Astrocyte (in vitro differentiated cells and primary cell): ENCODE measurements around the gene DYNLT5. TPM values are rescaled to one million over a fixed set of nuclear protein-coding genes. Genes with fewer than 3 reads are reported as not detected.

ENCODE experiments used
- DNase-seq: peaks from one replicate; pipeline ENCODE4 v3.0.0-alpha.2; 2010; ENCODE audit warnings: low read depth
- FAIRE-seq: peaks from 2 replicates; lab custom pipeline; 2011; peaks lifted over from hg19 to GRCh38; lab: Jason Lieb, UNC
- H2AFZ ChIP-seq: 2 replicates; pipeline ENCODE4 v1.6.0; 2012; ENCODE audit warnings: low read depth, low read length, inconsistent platforms
- H3K27ac ChIP-seq: 2 replicates; pipeline ENCODE4 v1.5.1; 2011; ENCODE audit warnings: low read depth, low read length, inconsistent platforms
- H3K27me3 ChIP-seq: 2 replicates; pipeline ENCODE4 v1.6.0; 2011; ENCODE audit warnings: low read length, inconsistent platforms; ENCODE audit not compliant: insufficient read depth
- H3K36me3 ChIP-seq: 2 replicates; pipeline ENCODE4 v1.5.1; 2011; ENCODE audit warnings: low read length, inconsistent platforms; ENCODE audit not compliant: insufficient read depth
- H3K4me1 ChIP-seq: 2 replicates; pipeline ENCODE4 v1.5.1; 2011; ENCODE audit warnings: low read length, inconsistent platforms; ENCODE audit not compliant: insufficient read depth
- H3K4me2 ChIP-seq: 2 replicates; pipeline ENCODE4 v1.6.0; 2012; ENCODE audit warnings: low read length, inconsistent platforms
- H3K4me3 ChIP-seq: 2 replicates; pipeline ENCODE4 v1.5.1; 2011; ENCODE audit warnings: low read depth, mild to moderate bottlenecking, low read length, inconsistent platforms; ENCODE audit not compliant: insufficient read depth
- H3K79me2 ChIP-seq: 2 replicates; pipeline ENCODE4 v1.6.0; 2012; ENCODE audit warnings: mild to moderate bottlenecking, low read length, inconsistent platforms; ENCODE audit not compliant: insufficient read depth
- H3K9ac ChIP-seq: 2 replicates; pipeline ENCODE4 v1.6.0; 2012; ENCODE audit warnings: mild to moderate bottlenecking, low read length, inconsistent platforms
- H3K9me3 ChIP-seq: 2 replicates; pipeline ENCODE4 v1.5.1; 2012; ENCODE audit warnings: low read depth, mild to moderate bottlenecking, low read length, inconsistent platforms; ENCODE audit not compliant: insufficient read depth
- H4K20me1 ChIP-seq: 2 replicates; pipeline ENCODE4 v1.6.0; 2012; ENCODE audit warnings: low read length, inconsistent platforms; ENCODE audit not compliant: insufficient read depth
- H3K27ac Mint-ChIP-seq: one replicate; pipeline ENCODE4 v1.8.0; 2021; ENCODE audit warnings: mild to moderate bottlenecking, mixed read lengths; ENCODE audit not compliant: unreplicated experiment
- H3K27me3 Mint-ChIP-seq: one replicate; pipeline ENCODE4 v1.8.0; 2021; ENCODE audit warnings: low read depth, mixed read lengths; ENCODE audit not compliant: unreplicated experiment
- H3K36me3 Mint-ChIP-seq: one replicate; pipeline ENCODE4 v1.8.0; 2021; ENCODE audit warnings: low read depth, mixed read lengths; ENCODE audit not compliant: unreplicated experiment
- H3K4me1 Mint-ChIP-seq: one replicate; pipeline ENCODE4 v1.8.0; 2021; ENCODE audit warnings: low read depth, mixed read lengths; ENCODE audit not compliant: unreplicated experiment
- H3K4me3 Mint-ChIP-seq: one replicate; pipeline ENCODE4 v1.8.0; 2021; ENCODE audit warnings: mild to moderate bottlenecking, moderate library complexity, mixed read lengths; ENCODE audit not compliant: unreplicated experiment
- H3K9me3 Mint-ChIP-seq: one replicate; pipeline ENCODE4 v1.8.0; 2021; ENCODE audit warnings: mild to moderate bottlenecking, mixed read lengths; ENCODE audit not compliant: unreplicated experiment
- EZH2 ChIP-seq: IDR thresholded peaks from 2 replicates; pipeline ENCODE4 v1.6.1; 2012; ENCODE audit warnings: mild to moderate bottlenecking, low read length, inconsistent platforms; ENCODE audit not compliant: insufficient read depth
- total RNA-seq: library from RNA; stranded (reverse); gene quantifications from 2 replicates; pipeline ENCODE4 v1.2.1, GENCODE V29; 2021
- TF ChIP-seq, protein P1 (sequence below): IDR thresholded peaks from 2 replicates; pipeline ENCODE4 v1.5.1; 2011; ENCODE audit warnings: low read depth, mild to moderate bottlenecking, inconsistent platforms, low read length, moderate library complexity; ENCODE audit not compliant: insufficient read depth

DYNLT5 gene
- total RNA-seq, 1 donor from 2014 or later: 0.20 TPM

DNA sequence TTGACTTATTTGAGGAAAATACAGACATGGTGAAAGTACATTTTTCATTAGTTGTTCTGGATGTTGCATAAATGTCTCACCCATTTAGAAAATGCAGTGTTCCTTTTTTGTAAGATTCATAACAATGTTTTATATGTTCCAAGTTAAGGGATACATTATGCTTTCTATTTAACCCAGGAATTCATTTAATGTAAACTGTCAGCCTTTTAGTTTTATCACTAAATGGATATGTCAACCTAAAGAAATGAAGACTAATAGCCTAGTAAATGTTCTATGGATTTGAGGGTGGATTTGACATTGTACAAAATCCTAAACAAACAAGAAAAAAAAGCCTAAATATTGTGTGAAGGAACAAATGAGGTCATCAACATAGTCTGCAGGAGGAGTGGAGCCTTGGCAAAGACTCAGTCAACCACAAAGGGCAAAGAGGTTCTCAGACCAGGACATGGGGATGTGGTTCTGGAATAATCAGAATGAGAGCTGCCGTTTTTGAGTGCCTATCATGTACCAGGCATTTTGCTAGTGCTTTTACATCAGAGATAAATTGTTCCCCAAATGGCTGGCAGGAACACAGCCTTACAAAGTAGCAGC lies 57.6 kb downstream of the DYNLT5 start:
- no peaks in the 10 kb centered on the region for H4K20me1 ChIP-seq
- peak; percentile 13 for FAIRE-seq
- Mint-ChIP-seq H3K9me3 (no peaks in the 10 kb centered on the region), H3K27me3 (no peaks in the 10 kb centered on the region), H3K36me3 (no peaks in the 10 kb centered on the region), H3K4me1 (peaks cover 10% of the 10 kb centered on the region), H3K27ac (no peak overlapping the region), H3K4me3 (no peak overlapping the region)
- DNase-seq: peak; percentile 45
- H3K27ac ChIP-seq: no peak overlapping the region
- no peak overlapping the region for H3K4me2 ChIP-seq
- H3K36me3 ChIP-seq: no peaks in the 10 kb centered on the region
- H3K79me2 ChIP-seq: no peaks in the 10 kb centered on the region
- no peak for TF ChIP-seq EZH2
- TF ChIP-seq, protein P1, sequence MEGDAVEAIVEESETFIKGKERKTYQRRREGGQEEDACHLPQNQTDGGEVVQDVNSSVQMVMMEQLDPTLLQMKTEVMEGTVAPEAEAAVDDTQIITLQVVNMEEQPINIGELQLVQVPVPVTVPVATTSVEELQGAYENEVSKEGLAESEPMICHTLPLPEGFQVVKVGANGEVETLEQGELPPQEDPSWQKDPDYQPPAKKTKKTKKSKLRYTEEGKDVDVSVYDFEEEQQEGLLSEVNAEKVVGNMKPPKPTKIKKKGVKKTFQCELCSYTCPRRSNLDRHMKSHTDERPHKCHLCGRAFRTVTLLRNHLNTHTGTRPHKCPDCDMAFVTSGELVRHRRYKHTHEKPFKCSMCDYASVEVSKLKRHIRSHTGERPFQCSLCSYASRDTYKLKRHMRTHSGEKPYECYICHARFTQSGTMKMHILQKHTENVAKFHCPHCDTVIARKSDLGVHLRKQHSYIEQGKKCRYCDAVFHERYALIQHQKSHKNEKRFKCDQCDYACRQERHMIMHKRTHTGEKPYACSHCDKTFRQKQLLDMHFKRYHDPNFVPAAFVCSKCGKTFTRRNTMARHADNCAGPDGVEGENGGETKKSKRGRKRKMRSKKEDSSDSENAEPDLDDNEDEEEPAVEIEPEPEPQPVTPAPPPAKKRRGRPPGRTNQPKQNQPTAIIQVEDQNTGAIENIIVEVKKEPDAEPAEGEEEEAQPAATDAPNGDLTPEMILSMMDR: no peak
- H3K4me1 ChIP-seq: no peaks in the 10 kb centered on the region
- no peak overlapping the region for H3K9ac ChIP-seq
- no peaks in the 10 kb centered on the region for H3K9me3 ChIP-seq
- no peak overlapping the region for H3K4me3 ChIP-seq
- H3K27me3 ChIP-seq: no peaks in the 10 kb centered on the region
- H2AFZ ChIP-seq: no peak overlapping the region

DNA sequence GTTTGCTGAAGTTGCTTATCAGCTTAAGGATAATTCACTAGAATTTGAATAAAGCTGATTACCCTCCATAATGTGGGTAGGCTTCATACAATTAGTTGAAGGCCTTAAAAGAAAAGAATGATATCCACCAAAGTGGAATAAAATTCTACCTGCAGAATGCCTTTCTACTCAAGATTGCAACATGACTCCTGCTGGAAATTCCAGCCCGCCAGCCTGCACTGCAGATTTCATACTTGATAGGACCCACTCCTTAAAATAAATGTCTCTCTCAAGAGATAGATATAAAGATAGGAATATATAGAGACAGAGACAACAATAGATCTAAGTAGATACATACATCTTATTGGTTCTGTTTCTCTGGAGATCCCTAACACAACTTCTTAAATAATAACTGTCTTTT lies 72.5 kb downstream of the DYNLT5 start:
- H3K36me3 Mint-ChIP-seq: peaks cover 1% of the 10 kb centered on the region
- H3K9ac ChIP-seq: no peak overlapping the region
- TF ChIP-seq, protein P1: no peak
- TF ChIP-seq EZH2: no peak
- H3K4me1 Mint-ChIP-seq: no peaks in the 10 kb centered on the region
- H3K4me3 ChIP-seq: no peak overlapping the region
- DNase-seq (no peak), FAIRE-seq (no peak)
- H3K4me1 ChIP-seq: no peaks in the 10 kb centered on the region
- H3K9me3 ChIP-seq: no peaks in the 10 kb centered on the region
- no peaks in the 10 kb centered on the region for H3K36me3 ChIP-seq
- H4K20me1 ChIP-seq: no peaks in the 10 kb centered on the region
- H3K27me3 Mint-ChIP-seq: no peaks in the 10 kb centered on the region
- H3K79me2 ChIP-seq: no peaks in the 10 kb centered on the region
- no peak overlapping the region for H2AFZ ChIP-seq
- no peaks in the 10 kb centered on the region for H3K9me3 Mint-ChIP-seq
- H3K4me2 ChIP-seq: no peak overlapping the region
- H3K27me3 ChIP-seq: no peaks in the 10 kb centered on the region
- no peak overlapping the region for H3K27ac Mint-ChIP-seq
- H3K27ac ChIP-seq: no peak overlapping the region
- no peak overlapping the region for H3K4me3 Mint-ChIP-seq

Other genes starting within 250 kb of the DYNLT5 start
- gene SGIP1, start 218.3 kb upstream of the DYNLT5 start, total RNA-seq: 4.4 and 8.8 TPM in 2 replicates
- gene INSL5, start 48.8 kb downstream of the DYNLT5 start, total RNA-seq: not detected in 2 replicates
- gene DNAI4, start 172.4 kb downstream of the DYNLT5 start, total RNA-seq: 6.9 and 7.7 TPM in 2 replicates
- gene MIER1, start 172.5 kb downstream of the DYNLT5 start, total RNA-seq: 31.5 and 40.2 TPM in 2 replicates